Stimulated activated CD8-positive, alpha-beta memory T cell treated with anti-CD3 and anti-CD28 coated beads, Interleukin-4, amount 100 ng/mL, for 48 hours (primary cell): ENCODE data around the gene RAB11FIP4.
"Not testable (repeated sequence)": the region's sequence is repeated elsewhere in the genome, so short reads cannot be mapped to it uniquely, and the experiment has no call there.

ENCODE experiments used
- DNase-seq: peaks from one replicate; pipeline ENCODE4 v3.0.0-alpha.2; 2020

RAB11FIP4 gene

GRCh38 chr17:31433811-31434726 is 42.6 kb downstream of the RAB11FIP4 start:
- no peak for DNase-seq

- no peak for DNase-seq
Observed at GRCh38 chr17:31434727-31435050, 43.2 kb downstream of the RAB11FIP4 start.

- DNase-seq, result no peak
Observed at GRCh38 chr17:31435581-31435980, 44.1 kb downstream of the RAB11FIP4 start.

- DNase-seq, result no peak
Observed at GRCh38 chr17:31437720-31438400, 46.4 kb downstream of the RAB11FIP4 start.

- DNase-seq, result no peak
Observed at GRCh38 chr17:31439716-31440115, 48.2 kb downstream of the RAB11FIP4 start.

GRCh38 chr17:31442276-31442675 is 50.8 kb downstream of the RAB11FIP4 start:
- DNase-seq, result no peak

- not testable (repeated sequence) for DNase-seq
Observed at GRCh38 chr17:31442856-31443255, 51.4 kb downstream of the RAB11FIP4 start.

GRCh38 chr17:31443386-31443785 is 51.9 kb downstream of the RAB11FIP4 start:
- DNase-seq, result no peak

- no peak for DNase-seq
Observed at GRCh38 chr17:31444026-31444425, 52.6 kb downstream of the RAB11FIP4 start.

- DNase-seq, result no peak
Observed at GRCh38 chr17:31446195-31446967, 54.9 kb downstream of the RAB11FIP4 start.

- no peak for DNase-seq
Observed at GRCh38 chr17:31448467-31449077, 57.1 kb downstream of the RAB11FIP4 start.

GRCh38 chr17:31449111-31449510 is 57.6 kb downstream of the RAB11FIP4 start:
- DNase-seq, result no peak

GRCh38 chr17:31449746-31450145 is 58.3 kb downstream of the RAB11FIP4 start:
- no peak for DNase-seq

- DNase-seq, result no peak
Observed at GRCh38 chr17:31452101-31452500, 60.6 kb downstream of the RAB11FIP4 start.

GRCh38 chr17:31452561-31453110 is 61.2 kb downstream of the RAB11FIP4 start:
- DNase-seq, result no peak

- no peak for DNase-seq
Observed at GRCh38 chr17:31453896-31454295, 62.4 kb downstream of the RAB11FIP4 start.

- DNase-seq, result no peak
Observed at GRCh38 chr17:31456814-31457213, 65.3 kb downstream of the RAB11FIP4 start.

- DNase-seq, result no peak
Observed at GRCh38 chr17:31457391-31458234, 66.1 kb downstream of the RAB11FIP4 start.

GRCh38 chr17:31458829-31459228 is 67.4 kb downstream of the RAB11FIP4 start:
- no peak for DNase-seq

- DNase-seq, result no peak
Observed at GRCh38 chr17:31459716-31460115, 68.2 kb downstream of the RAB11FIP4 start.

GRCh38 chr17:31460226-31460721 is 68.8 kb downstream of the RAB11FIP4 start:
- no peak for DNase-seq
